C4-2B (cell line): ENCODE data around the gene CBX2.

Experiments used
- H3K27ac ChIP-seq: fragments of 450-650 bp; 2 replicates; pipeline ENCODE4 v1.5.1; 2017
- ZFX ChIP-seq: fragments of 450-650 bp; IDR thresholded peaks from 2 replicates; pipeline ENCODE4 v1.6.1; 2017
- TF ChIP-seq, protein P1 (sequence below): fragments of 450-650 bp; conservative IDR thresholded peaks from 2 replicates; pipeline ENCODE4 v1.5.1; 2017; ENCODE audit warnings: mild to moderate bottlenecking

The CBX2 gene

DNA sequence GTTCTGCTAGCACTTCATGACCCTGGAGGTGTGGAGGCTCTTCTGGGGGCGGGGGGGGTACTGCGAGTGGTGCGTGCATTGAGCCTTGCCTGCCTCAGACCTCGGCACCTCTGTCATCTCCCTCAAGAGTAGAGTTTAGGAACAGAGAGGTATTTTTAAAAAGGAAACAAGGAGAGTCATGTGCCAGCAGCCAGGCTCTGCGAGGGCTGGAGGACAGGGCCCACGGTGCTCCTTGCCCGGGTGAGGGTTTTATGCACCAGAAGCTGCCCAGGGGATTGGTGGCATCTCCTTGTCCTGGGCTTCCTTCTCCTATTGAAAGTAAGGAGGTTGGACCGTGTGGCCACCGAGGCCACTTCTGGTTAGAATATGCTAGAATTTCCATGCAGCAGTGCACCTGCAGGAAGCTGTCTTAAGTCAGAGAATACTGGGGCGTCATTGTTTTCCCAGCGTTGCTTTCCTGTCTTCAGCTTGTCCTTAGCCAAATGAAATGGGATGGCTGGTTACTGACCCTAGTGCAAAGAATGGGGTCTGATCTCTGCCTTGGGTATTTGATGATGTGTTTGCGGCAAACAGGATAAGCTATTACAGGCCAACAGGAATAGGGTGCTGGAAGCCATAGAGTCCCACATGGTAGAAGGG is 3.2 kb downstream of the CBX2 start:
- no peak overlapping the region for H3K27ac ChIP-seq
- no peak for TF ChIP-seq ZFX
- TF ChIP-seq, protein P1, sequence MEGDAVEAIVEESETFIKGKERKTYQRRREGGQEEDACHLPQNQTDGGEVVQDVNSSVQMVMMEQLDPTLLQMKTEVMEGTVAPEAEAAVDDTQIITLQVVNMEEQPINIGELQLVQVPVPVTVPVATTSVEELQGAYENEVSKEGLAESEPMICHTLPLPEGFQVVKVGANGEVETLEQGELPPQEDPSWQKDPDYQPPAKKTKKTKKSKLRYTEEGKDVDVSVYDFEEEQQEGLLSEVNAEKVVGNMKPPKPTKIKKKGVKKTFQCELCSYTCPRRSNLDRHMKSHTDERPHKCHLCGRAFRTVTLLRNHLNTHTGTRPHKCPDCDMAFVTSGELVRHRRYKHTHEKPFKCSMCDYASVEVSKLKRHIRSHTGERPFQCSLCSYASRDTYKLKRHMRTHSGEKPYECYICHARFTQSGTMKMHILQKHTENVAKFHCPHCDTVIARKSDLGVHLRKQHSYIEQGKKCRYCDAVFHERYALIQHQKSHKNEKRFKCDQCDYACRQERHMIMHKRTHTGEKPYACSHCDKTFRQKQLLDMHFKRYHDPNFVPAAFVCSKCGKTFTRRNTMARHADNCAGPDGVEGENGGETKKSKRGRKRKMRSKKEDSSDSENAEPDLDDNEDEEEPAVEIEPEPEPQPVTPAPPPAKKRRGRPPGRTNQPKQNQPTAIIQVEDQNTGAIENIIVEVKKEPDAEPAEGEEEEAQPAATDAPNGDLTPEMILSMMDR, result no peak

DNA sequence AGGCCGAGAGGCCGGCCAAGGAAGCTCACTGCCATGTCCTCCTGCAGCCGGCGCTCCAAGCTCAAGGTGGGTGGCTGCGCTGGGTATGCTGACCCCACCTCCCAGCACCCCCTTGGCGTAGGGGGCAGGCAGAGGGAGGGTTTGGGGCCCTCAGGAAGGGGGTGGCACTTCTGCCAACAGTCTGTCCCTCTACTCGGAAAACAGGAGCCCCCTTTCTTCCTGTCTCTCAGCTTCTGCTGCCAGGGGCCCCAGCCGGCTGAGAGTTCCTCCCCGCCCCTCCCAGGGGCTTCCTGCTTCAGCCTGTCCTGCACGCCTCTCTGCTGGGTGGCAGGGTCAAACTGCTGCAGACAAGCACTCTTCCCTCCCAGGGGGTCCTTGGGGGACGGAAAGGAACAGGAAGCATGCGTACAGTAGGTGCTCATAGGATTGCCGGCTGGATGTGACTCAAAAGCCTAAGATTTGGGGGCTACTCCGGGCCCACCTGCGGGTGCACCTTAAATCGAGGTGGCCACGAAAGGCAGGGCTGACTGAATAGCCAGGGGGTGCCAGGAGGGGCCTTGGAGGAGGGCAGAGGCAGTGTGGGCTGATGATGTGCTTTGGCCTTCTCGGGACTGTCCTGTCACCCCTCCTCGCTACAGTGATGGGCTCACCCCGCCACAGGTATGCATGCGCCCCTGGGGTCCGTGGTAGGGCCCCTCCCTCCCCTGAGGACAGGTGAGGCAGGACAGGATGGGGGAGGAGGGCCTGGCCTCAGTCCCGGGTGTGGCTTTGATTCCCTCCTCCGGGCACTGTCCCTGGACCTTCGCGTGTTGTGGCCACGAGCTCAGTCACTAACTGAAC is 4.0 kb downstream of the CBX2 start:
- TF ChIP-seq, protein P1, result no peak
- TF ChIP-seq ZFX, result no peak

DNA sequence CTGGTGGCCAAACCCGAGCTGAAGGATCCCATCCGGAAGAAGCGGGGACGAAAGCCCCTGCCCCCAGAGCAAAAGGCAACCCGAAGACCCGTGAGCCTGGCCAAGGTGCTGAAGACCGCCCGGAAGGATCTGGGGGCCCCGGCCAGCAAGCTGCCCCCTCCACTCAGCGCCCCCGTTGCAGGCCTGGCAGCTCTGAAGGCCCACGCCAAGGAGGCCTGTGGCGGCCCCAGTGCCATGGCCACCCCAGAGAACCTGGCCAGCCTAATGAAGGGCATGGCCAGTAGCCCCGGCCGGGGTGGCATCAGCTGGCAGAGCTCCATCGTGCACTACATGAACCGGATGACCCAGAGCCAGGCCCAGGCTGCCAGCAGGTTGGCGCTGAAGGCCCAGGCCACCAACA is 5.9 kb downstream of the CBX2 start:
- no peak for TF ChIP-seq ZFX
- TF ChIP-seq, protein P1, result no peak
- H3K27ac ChIP-seq, result no peak overlapping the region

More for the DNA sequence above, 4.0 kb downstream of the CBX2 start:
- no peak overlapping the region for H3K27ac ChIP-seq

DNA sequence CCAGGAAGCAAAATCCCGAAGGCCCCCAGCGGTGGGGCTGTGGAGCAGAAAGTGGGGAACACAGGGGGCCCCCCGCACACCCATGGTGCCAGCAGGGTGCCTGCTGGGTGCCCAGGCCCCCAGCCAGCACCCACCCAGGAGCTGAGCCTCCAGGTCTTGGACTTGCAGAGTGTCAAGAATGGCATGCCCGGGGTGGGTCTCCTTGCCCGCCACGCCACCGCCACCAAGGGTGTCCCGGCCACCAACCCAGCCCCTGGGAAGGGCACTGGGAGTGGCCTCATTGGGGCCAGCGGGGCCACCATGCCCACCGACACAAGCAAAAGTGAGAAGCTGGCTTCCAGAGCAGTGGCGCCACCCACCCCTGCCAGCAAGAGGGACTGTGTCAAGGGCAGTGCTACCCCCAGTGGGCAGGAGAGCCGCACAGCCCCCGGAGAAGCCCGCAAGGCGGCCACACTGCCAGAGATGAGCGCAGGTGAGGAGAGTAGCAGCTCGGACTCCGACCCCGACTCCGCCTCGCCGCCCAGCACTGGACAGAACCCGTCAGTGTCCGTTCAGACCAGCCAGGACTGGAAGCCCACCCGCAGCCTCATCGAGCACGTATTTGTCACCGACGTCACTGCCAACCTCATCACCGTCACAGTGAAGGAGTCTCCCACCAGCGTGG is 6.5 kb downstream of the CBX2 start:
- TF ChIP-seq, protein P1, result no peak
- no peak for TF ChIP-seq ZFX
- no peak overlapping the region for H3K27ac ChIP-seq

DNA sequence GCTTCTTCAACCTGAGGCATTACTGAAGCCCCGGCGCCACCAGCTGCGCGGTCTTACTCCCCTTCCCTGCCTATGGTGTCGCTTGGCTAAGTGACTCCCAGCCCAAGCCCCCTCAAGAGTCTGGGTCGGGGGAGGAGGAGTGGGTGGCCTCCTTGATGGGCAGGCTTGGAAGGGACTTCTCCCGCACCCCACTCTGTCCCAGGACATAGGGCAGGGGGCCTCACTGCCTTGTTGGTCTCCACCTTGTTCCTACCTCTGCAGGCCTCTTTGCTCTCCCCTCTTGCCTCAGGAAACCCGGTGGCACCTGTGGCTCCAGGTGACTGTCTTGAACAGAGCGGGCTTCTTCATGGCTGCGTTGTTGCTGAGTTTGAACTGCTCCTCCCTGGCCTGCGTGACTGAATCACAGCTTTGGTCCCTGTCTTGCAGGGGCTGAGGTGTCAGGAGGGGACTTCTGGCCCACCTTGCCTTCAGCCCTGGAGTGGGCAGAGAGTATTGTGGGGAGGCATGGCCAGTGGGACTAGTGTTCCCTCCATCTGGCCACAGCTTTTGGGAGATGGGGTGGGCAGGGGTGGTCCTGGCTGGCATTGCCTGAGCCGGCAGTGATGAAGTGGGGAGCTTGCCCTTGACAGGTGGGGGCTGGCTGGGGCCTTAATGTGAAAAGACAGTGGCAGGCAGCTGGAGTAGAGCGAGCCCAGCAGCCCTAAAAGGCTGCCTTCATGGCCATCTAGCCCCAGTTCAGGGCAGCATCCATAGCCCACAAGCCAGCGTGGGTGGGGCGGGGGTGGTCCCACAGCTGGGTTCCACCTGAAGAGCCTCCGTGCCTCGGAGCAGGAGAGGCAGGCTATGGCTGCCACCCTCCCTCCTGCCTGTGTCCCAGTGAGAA is 7.3 kb downstream of the CBX2 start:
- H3K27ac ChIP-seq, result no peak overlapping the region
- TF ChIP-seq, protein P1, result no peak

DNA sequence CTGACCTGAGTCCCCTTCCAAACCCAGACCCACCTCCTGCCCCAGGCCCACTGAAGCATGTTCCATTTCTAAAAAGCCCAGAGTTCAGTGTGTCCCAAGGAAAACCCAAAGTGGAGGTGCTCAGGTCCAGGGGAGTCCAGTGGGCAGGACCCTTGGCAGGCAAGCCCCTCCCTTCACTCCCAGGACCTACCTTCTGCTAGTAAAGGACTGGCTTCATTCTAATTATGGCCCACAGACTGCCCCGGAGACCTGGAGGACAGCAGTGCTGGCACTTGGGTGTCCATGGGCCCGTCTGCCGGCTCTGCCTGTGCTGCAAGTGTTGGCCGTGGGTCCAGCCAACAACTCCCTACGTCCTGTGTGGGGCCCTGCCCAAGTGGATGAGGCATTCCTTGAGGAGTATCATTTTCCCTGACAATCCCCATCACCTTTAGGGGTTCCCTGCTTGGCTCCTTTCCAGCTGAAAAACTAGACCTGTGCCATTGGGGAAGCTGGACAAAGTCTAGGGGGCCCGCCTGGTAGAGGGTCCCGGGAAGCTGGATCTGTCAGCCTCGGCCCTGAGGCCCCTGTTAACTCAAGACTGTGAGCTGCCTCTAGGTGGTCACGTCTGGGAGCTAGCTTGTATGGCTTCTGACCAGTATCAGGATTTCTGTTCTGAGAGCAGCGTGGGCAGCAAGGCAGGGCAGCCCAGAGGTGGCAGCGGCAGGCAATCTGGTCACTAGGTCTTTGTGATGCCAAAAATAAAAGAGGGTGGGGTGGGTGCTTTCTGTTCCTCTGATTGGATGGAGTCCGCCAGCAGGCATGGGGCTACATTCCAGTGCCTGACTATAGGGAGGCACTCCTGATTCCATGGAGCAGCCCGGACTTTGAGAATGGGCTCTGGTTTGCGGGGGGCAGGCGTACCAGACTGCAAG is 8.2 kb downstream of the CBX2 start:
- TF ChIP-seq ZFX, result no peak
- TF ChIP-seq, protein P1, result no peak
- H3K27ac ChIP-seq, result no peak overlapping the region
